HG02623 (cell line): ENCODE data around the gene CMC4.
A peak's percentile ranks its signal among the peaks of the same experiment; 100 is the strongest.

ENCODE experiments used
- ATAC-seq: cut with Tn5 transposase; IDR thresholded peaks from one replicate; pipeline ENCODE4 v1.9.1; 2021; ENCODE audit warnings: moderate library complexity; ENCODE audit not compliant: unreplicated experiment

The CMC4 gene

GRCh38 chrX:155070975-155071693, at the start of gene CMC4, which contains the start of the genes BRCC3 and MTCP1:
Gene CMC4 (minus strand): TSS chrX:155071136. CDS start chrX:155064023, 7,113 bp downstream.
Gene BRCC3 (plus strand): TSS chrX:155071508. CDS start chrX:155071528, 20 bp downstream.
Gene MTCP1 (minus strand): TSS chrX:155071136. CDS start chrX:155066010, 5,126 bp downstream.
- peak; percentile 86 for ATAC-seq

GRCh38 chrX:155115174-155115819, 44.4 kb upstream of the CMC4 start:
- no peak for ATAC-seq

GRCh38 chrX:155113097-155113496, 42.2 kb upstream of the CMC4 start:
- no peak for ATAC-seq

- no peak for ATAC-seq
These were observed 41.2 kb upstream of the CMC4 start for GRCh38 chrX:155112171-155112570.

GRCh38 chrX:155108427-155108826, 37.5 kb upstream of the CMC4 start:
- ATAC-seq, result no peak

GRCh38 chrX:155105919-155106318, 35.0 kb upstream of the CMC4 start:
- ATAC-seq, result no peak

- ATAC-seq, result no peak
These were observed 23.6 kb upstream of the CMC4 start for GRCh38 chrX:155094468-155095061.

- ATAC-seq, result no peak
These were observed 16.2 kb upstream of the CMC4 start for GRCh38 chrX:155086961-155087735.

- no peak for ATAC-seq
These were observed 15.4 kb upstream of the CMC4 start for GRCh38 chrX:155086202-155086840.

GRCh38 chrX:155071694-155072280, 851 bp upstream of the CMC4 start:
- no peak for ATAC-seq

GRCh38 chrX:155070663-155070974, 317 bp downstream of the CMC4 start:
- ATAC-seq, result peak; percentile 12

- no peak for ATAC-seq
These were observed 898 bp downstream of the CMC4 start for GRCh38 chrX:155070038-155070437.

- ATAC-seq, result no peak
These were observed 1.5 kb downstream of the CMC4 start for GRCh38 chrX:155069414-155069813.

- no peak for ATAC-seq
These were observed 2.8 kb downstream of the CMC4 start for GRCh38 chrX:155068165-155068564.

GRCh38 chrX:155065035-155065734, 5.8 kb downstream of the CMC4 start:
- no peak for ATAC-seq

GRCh38 chrX:155061760-155062159, 9.2 kb downstream of the CMC4 start:
- ATAC-seq, result no peak

GRCh38 chrX:155056877-155057792, 13.8 kb downstream of the CMC4 start:
- ATAC-seq, result peak; percentile 60

GRCh38 chrX:155056471-155056870, 14.5 kb downstream of the CMC4 start:
- ATAC-seq, result no peak

GRCh38 chrX:155055494-155055893, 15.4 kb downstream of the CMC4 start:
- no peak for ATAC-seq
